Endothelial cell of umbilical vein (primary cell): ENCODE measurements around the gene SLC25A26. TPM values are rescaled to one million over a fixed set of nuclear protein-coding genes. Genes with fewer than 3 reads are reported as not detected.

Experiments used
- BruUV-seq: library from RNA; stranded (reverse); fragments of 400-500 nt; replicated peaks from 2 replicates; lab custom pipeline; 2021; lab: Mats Ljungman, UMichigan
- CTCF ChIA-PET: fragments of 300-600, 350-600 bp; sonication (Branson Sonifier 250); formaldehyde crosslinking; loops from one replicate; lab custom pipeline; 2021; ENCODE audit warnings: antibody characterized with exemption, inconsistent platforms; lab: Charles Lee
- POLR2A ChIA-PET: fragments of 300-600, 350-600 bp; sonication (Branson Sonifier 250); formaldehyde crosslinking; loops from one replicate; lab custom pipeline; 2021; ENCODE audit warnings: antibody characterized with exemption, inconsistent platforms; lab: Charles Lee
- DNase-seq: peaks from one replicate; pipeline ENCODE4 v3.0.0-alpha.2; 2011; ENCODE audit warnings: low read depth, low spot score
- FAIRE-seq: peaks from 2 replicates; lab custom pipeline; 2011; peaks lifted over from hg19 to GRCh38; lab: Jason Lieb, UNC
- H2AFZ ChIP-seq: 2 replicates; pipeline ENCODE4 v1.6.0; 2012; ENCODE audit warnings: low read depth, low read length, control low read depth, inconsistent platforms
- H3K27ac ChIP-seq: 2 replicates; pipeline ENCODE4 v1.5.1; 2011; ENCODE audit warnings: low read depth, mild to moderate bottlenecking, control low read depth, low read length, moderate library complexity; ENCODE audit not compliant: insufficient read depth
- H3K27me3 ChIP-seq, 2 experiments: 2 replicates each; pipeline versions ENCODE4 v1.6.0 to v1.6.1; 2011; ENCODE audit warnings: low read length in 2 of 2, mixed read lengths in 1 of 2; ENCODE audit not compliant: control insufficient read depth in 2 of 2, insufficient read depth in 2 of 2
- H3K36me3 ChIP-seq, 2 experiments: 2 replicates in 1 of 2; 3 replicates in 1 of 2; pipeline ENCODE4 v1.5.1; 2011; ENCODE audit warnings: low read length in 2 of 2, mild to moderate bottlenecking in 1 of 2, moderate library complexity in 1 of 2; ENCODE audit not compliant: control insufficient read depth in 2 of 2, insufficient read depth in 2 of 2; ENCODE audit errors: extremely low read depth in 1 of 2
- H3K4me1 ChIP-seq: 3 replicates; pipeline ENCODE4 v1.5.1; 2011; ENCODE audit warnings: mild to moderate bottlenecking, low read length; ENCODE audit not compliant: control insufficient read depth, insufficient read depth; ENCODE audit errors: extremely low read depth
- H3K4me2 ChIP-seq: 2 replicates; pipeline ENCODE4 v1.6.1; 2011; ENCODE audit warnings: low read length, control low read depth, mixed read lengths; ENCODE audit not compliant: insufficient read depth
- H3K4me3 ChIP-seq, 3 experiments: fragments of 200-600 bp in 1 of 3; sonication (generic), shearing (Covaris generic) in 1 of 3; replicated peaks in 1 of 3; 2 replicates each; pipeline ENCODE4 v1.5.1; 2011 to 2016; ENCODE audit warnings: control low read depth in 3 of 3, low read length in 3 of 3, mild to moderate bottlenecking in 2 of 3, inconsistent platforms in 1 of 3, low read depth in 1 of 3, moderate library complexity in 1 of 3; ENCODE audit not compliant: insufficient read depth in 1 of 3
- H3K79me2 ChIP-seq: 2 replicates; pipeline ENCODE4 v1.6.0; 2012; ENCODE audit warnings: low read length, inconsistent platforms; ENCODE audit not compliant: control insufficient read depth, insufficient read depth
- H3K9ac ChIP-seq: replicated peaks from 2 replicates; pipeline ENCODE3; 2011; ENCODE audit warnings: low read length, control low read depth; ENCODE audit not compliant: insufficient read depth; ENCODE audit errors: extremely low read depth
- H3K9me1 ChIP-seq: replicated peaks from 3 replicates; pipeline ENCODE4 v1.6.0; 2011; ENCODE audit warnings: mild to moderate bottlenecking, low read length; ENCODE audit not compliant: control insufficient read depth, insufficient read depth; ENCODE audit errors: extremely low read depth
- H3K9me3 ChIP-seq: replicated peaks from 2 replicates; pipeline ENCODE4 v1.5.1; 2012; ENCODE audit warnings: low read length, inconsistent platforms; ENCODE audit not compliant: control insufficient read depth, insufficient read depth
- H4K20me1 ChIP-seq: replicated peaks from 2 replicates; pipeline ENCODE3; 2011; ENCODE audit warnings: mild to moderate bottlenecking, low read length; ENCODE audit not compliant: control insufficient read depth, insufficient read depth; ENCODE audit errors: extremely low read depth
- CTCF ChIP-seq, 2 donors: IDR thresholded peaks; 1 replicate in 1 of 2; 2 replicates in 1 of 2; pipeline ENCODE4 v1.5.1; 2011; ENCODE audit warnings: low read length in 2 of 2, mild to moderate bottlenecking in 2 of 2, moderate library complexity in 2 of 2, control low read depth in 1 of 2, inconsistent platforms in 1 of 2, low read depth in 1 of 2; ENCODE audit not compliant: insufficient read depth in 1 of 2; ENCODE audit errors: extremely low read depth in 1 of 2
- EZH2 ChIP-seq: IDR thresholded peaks from 2 replicates; pipeline ENCODE4 v1.6.1; 2012; ENCODE audit warnings: borderline replicate concordance, low read depth, mild to moderate bottlenecking, moderate library complexity, low read length, inconsistent platforms; ENCODE audit not compliant: severe bottlenecking
- FOS ChIP-seq: IDR thresholded peaks from 2 replicates; pipeline ENCODE4 v1.6.1; 2011; ENCODE audit warnings: mild to moderate bottlenecking, low read length, moderate library complexity, borderline replicate concordance; ENCODE audit not compliant: insufficient read depth
- GATA2 ChIP-seq: IDR thresholded peaks from 2 replicates; pipeline ENCODE4 v1.7.0; 2011; ENCODE audit warnings: low read depth, mild to moderate bottlenecking, moderate library complexity, mixed read lengths, low read length; ENCODE audit not compliant: insufficient read length, insufficient read depth
- JUN ChIP-seq: IDR thresholded peaks from 2 replicates; pipeline ENCODE4 v1.6.1; 2011; ENCODE audit warnings: borderline replicate concordance, low read depth; ENCODE audit not compliant: insufficient read length, insufficient read depth
- MAX ChIP-seq: IDR thresholded peaks from 2 replicates; pipeline ENCODE4 v1.6.1; 2011; ENCODE audit not compliant: insufficient read depth, insufficient read length
- MYC ChIP-seq: IDR thresholded peaks from one replicate; pipeline ENCODE4 v1.6.1; 2011; ENCODE audit warnings: mild to moderate bottlenecking, low read depth, low read length
- POLR2A ChIP-seq: IDR thresholded peaks from 2 replicates; pipeline ENCODE4 v1.6.1; 2012; ENCODE audit warnings: low read depth, mild to moderate bottlenecking, control low read depth, low read length
- POLR2AphosphoS5 ChIP-seq: IDR thresholded peaks from 2 replicates; pipeline ENCODE4 v1.6.1; 2012; ENCODE audit warnings: low read depth, mild to moderate bottlenecking, control low read depth, low read length, moderate library complexity; ENCODE audit not compliant: insufficient read depth
- dilution Hi-C: fragments of 300-500 bp; cut with MboI; formaldehyde crosslinking; loops from one replicate; pipeline ENCODE4 v1.15.0; 2019; ENCODE audit warnings: low sequenced_read_pairs; ENCODE audit not compliant: extremely low pct_ligation_motif_present
- intact Hi-C: fragments of 100-400 bp; cut with micrococcal nuclease; formaldehyde crosslinking; loops from one replicate; pipeline ENCODE4 v1.10.0; 2022
- polyA plus RNA-seq, 4 experiments: library from polyadenylated mRNA; depleted of rRNA in 3 of 4; stranded (reverse) in 3 of 4; unstranded in 1 of 4; fragments of >200 nt; gene quantifications; 2 replicates each; pipeline versions ENCODE4 v1.2.1 to v1.2.3, GENCODE V29; 2011 to 2012; ENCODE audit warnings: missing spikeins in 1 of 4
- total RNA-seq: library from RNA; stranded (reverse); gene quantifications from 2 replicates; pipeline ENCODE4 v1.2.3, GENCODE V29; 2021

SLC25A26 gene
- total and polyA plus RNA-seq, 2 donors (not counting 3 experiments of a cell fraction or from before 2014, with no cell fraction given): 11.8 to 23.5 TPM

GRCh38 chr3:66378256-66378655, 157.5 kb downstream of the SLC25A26 start:
- Histone ChIP-seq H3K9me3 (no peaks in the 10 kb centered on the region), H3K79me2 (no peaks in the 10 kb centered on the region), H2AFZ (no peak overlapping the region), H3K9ac (no peak overlapping the region), H3K27ac (no peak overlapping the region), H3K27me3 (no peaks in the 10 kb centered on the region), H3K4me2 (no peak overlapping the region), H3K4me3 (no peak overlapping the region), H3K4me1 (peaks cover 10% of the 10 kb centered on the region), H3K9me1 (no peaks in the 10 kb centered on the region), H3K36me3 (peaks cover 12 to 30% of the 10 kb centered on the region in 2 experiments), H4K20me1 (no peaks in the 10 kb centered on the region)
- dilution Hi-C loops: loop anchor here (25.0 kb wide), 1 partner anchor 434 kb away; no protein-coding TSS in a partner anchor
- FAIRE-seq (peak; percentile 24), DNase-seq (peak; percentile 49)
- ChIA-PET CTCF (interaction anchor here (0.5 to 2.9 kb wide), 46 partner anchors 8 to 444 kb away, joined by 3 to 43 read pairs (median 5); no protein-coding TSS in a partner anchor), POLR2A (no interaction called here)
- peak; percentile 55 to 62 for TF ChIP-seq CTCF (IDR thresholded peaks at IDR 0.05; ENCODE audit: extremely low read depth in 1 of 2, insufficient read depth in 1 of 2, low read depth in 1 of 2, low read length in 2 of 2)
- no peak for TF ChIP-seq JUN
- no TSS peak for BruUV-seq
- intact Hi-C loops: no loop called here

GRCh38 chr3:66379565-66379964, 158.8 kb downstream of the SLC25A26 start:
- ChIA-PET POLR2A (no interaction called here), CTCF (interaction anchor here (2.2 to 2.9 kb wide), 3 partner anchors 15 to 102 kb away, joined by 10 to 43 read pairs (median 26); no protein-coding TSS in a partner anchor)
- no peaks in the 10 kb centered on the region for H3K27me3 ChIP-seq
- no TSS peak for BruUV-seq
- no peak overlapping the region for H3K4me2 ChIP-seq
- H3K9ac ChIP-seq: no peak overlapping the region
- dilution Hi-C loops: loop anchor here (25.0 kb wide), 1 partner anchor 433 kb away; no protein-coding TSS in a partner anchor
- TF ChIP-seq CTCF (IDR thresholded peaks at IDR 0.05; ENCODE audit: extremely low read depth in 1 of 2, insufficient read depth in 1 of 2, low read depth in 1 of 2, low read length in 2 of 2) (no peak), FOS (no peak), JUN (no peak), POLR2AphosphoS5 (no peak), POLR2A (no peak), MAX (no peak), EZH2 (no peak), GATA2 (no peak), MYC (no peak)
- no peak for DNase-seq
- FAIRE-seq: no peak
- H4K20me1 ChIP-seq: no peaks in the 10 kb centered on the region
- no peaks in the 10 kb centered on the region for H3K9me1 ChIP-seq
- intact Hi-C loops: no loop called here
- H2AFZ ChIP-seq: no peak overlapping the region
- no peaks in the 10 kb centered on the region for H3K9me3 ChIP-seq
- peaks cover 10% of the 10 kb centered on the region for H3K4me1 ChIP-seq
- peaks cover 14 to 41% of the 10 kb centered on the region in 2 experiments for H3K36me3 ChIP-seq
- H3K4me3 ChIP-seq: no peak overlapping the region
- no peaks in the 10 kb centered on the region for H3K79me2 ChIP-seq
- H3K27ac ChIP-seq: no peak overlapping the region
